CD4-positive, alpha-beta T cell treated with Interleukin-1 beta for 1 hour (primary cell): ENCODE measurements around the gene AMACR.
"Not testable (repeated sequence)": the region's sequence is repeated elsewhere in the genome, so short reads cannot be mapped to it uniquely, and the experiment has no call there.

Experiments
- DNase-seq, 2 donors: peaks; one replicate each; pipeline ENCODE4 v3.0.0-alpha.2; 2020 to 2022

Gene AMACR

DNA sequence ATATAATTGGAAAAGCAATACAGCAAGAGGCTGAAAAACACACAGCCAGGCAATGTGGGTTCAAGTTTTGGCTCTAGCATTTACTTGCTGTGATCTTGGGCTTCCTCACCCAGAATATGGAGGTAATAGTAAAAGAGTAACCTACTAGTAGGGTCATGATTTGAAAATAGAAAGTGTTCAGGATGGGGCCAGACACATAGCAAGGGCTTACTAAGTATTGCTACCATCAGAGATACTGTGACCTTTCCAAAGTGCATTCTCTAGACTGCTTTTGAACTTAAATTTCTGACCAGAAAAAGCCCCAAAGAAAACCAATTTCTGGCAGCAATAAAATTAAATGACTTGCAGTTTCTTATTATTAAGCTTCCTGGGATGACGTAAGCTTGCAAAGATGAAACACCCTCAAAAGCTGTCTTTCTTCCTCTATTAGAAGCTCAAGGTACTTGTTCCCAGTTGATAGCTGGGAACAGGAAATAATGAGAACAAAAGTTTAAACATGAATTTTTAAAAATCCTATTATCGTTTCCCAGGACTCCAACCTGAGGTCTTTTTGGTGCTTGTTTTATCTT, 43.6 kb downstream of the AMACR start:
- no peak for DNase-seq

DNA sequence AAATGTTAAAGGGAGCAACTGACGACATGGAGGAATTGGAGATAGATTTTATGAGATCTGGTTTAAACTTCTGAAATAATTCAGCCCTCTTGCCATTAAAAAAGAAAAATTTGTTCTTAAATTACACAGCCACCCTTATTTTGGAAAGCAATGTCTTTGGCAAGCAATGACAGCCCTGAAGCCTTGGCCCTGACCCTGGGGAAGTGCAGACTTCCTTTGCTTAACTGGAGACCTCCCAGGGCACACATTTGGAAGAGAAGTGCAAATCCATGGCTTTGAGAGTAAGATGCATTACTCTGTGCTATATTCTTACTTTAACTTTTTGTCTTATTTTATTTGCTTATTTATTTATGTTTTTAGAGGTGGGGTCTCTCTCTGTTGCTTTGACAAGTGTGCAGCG, 49.7 kb downstream of the AMACR start:
- DNase-seq, result no peak

DNA sequence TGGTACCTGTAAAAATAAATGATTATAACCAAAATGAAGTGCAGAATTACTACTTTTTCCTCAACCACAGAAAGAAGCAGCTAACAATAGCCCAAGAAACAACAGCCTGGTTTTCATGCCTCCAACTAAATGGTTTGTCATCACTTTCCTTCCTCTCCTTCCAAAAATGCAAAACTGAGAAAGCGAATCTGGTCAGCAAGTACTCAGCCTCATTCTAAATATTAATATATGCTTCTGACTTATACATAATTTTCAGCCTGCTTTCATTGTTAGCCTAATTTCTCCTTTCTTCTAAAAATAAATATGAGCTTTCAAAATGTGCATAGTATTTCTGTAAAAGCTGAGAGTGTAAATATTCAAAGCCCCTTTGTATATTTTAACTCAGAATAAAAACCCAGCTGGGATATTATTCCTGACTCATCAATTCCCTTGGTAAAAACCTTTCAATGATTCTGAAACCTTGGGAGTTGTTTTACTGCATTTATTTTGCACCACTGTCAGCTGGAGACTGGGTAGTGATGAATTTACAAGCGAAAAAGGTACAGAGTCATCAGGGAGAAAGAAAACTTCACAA, 50.2 kb downstream of the AMACR start:
- no peak for DNase-seq

DNA sequence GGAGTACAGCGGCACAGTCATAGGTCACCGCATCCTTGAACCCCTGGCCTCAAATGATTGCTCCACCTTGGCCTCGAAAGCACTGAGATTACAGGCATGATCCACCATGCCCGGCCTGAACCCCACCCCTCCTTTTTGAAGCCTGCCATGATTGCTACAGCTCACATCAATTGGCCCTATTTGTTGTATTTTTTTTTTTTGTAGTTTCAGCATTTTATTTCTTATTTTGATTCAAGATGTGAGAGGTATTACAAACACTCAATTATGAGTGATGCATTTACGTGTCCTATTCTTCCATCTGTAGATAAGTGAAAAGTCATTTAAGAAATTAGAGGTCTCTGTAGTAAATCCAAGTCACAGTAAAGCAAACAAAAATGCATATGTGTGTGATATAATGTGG, 55.7 kb downstream of the AMACR start:
- not testable (repeated sequence) for DNase-seq

DNA sequence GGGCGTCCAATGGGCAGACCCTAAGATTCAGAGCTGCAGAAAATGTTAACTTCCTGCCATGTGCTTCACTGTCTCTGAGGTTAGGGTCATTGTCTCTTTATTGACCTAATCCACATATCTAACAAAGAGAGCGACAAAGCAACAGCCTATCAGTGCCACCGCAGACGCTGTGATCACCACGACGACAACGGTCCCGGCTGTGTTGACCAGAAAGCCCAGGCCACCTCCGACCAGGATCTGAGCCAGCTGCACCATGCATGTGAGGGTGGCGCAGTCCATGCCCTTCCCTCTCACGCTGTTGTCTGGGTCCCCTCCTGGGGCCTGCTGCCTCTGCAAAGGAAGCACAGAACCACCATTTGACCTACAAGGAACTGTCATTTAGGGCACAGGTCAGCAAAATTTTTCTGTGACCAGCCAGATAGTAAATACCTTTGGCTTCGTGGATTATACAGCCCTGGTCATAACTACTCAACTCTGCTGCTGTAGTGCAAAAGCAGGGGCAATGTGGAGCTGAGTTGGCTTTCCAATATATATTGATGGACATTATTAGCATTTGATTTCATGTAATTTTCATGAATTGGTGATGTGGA, 63.2 kb downstream of the AMACR start:
- DNase-seq, result no peak

DNA sequence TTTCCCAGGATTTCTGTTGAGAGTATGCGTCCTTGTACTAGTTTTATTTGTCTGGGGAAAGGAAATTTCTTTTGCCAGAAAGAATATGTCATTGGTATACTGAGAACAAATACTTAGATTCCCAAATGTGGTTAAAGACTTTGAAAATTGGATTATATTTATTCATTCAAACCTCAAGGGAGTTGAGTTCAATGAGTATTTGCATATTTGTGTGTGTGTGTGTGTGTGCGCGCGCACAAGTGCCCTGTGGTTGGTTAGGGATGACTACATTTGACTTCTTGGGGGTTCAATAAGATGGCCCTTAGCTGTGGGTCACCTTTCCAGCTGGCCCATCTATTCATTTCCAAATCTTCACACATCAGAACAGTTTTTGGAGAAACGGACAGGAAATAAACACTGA, 66.8 kb downstream of the AMACR start:
- DNase-seq, result no peak

DNA sequence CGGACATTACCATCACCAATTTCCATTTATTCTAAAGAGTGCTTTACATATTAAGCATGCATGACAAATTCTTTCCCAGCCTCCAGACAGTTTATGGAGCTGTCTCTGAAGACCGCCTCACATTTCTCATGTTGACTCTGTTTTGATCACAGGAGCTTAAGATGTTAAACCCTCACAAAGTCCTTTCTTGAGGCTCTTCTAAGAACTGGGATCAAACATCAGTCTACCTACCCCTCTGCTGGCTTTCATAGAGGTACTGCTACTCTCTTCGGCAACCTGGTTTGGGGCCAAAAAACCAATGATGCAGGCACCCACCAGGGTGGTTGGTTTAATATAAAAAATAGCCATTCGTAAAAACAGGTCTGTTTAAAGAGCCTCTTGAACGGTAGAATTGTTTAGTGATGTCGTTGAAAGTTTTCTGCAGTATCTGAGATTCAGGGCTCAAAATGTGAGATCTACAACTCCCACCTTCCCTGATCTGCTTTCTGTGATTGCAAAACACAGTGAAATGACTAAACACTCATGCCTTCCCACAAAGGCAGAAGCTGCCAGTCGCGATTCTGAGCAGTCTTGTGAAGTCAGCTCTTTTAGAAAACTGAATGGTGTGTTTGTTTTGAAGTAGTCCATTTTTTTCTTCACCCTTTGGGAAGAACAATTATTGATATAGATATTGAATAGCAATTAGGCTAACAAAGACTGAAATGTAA, 68.1 kb downstream of the AMACR start:
- no peak for DNase-seq

DNA sequence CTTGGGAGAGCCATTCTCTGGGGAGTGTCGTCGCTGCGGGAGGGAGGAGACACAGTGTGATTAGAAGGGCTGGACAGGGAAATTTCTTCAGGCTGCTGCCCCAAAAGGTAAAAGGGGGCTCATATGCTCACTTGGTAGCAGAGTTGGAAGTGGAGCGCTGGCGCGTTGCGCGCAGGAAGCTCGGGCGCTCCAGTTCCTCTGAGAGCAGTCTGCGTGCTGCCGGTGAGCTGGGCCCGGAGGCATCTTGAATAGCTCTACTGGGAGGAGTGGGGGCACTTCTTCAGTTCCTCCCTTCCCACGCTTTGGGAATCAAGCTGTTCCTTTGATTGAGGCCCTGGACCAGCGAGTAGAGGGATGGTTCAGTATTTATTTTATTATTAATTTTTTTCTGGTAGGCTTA, 69.0 kb downstream of the AMACR start:
- DNase-seq, result no peak

DNA sequence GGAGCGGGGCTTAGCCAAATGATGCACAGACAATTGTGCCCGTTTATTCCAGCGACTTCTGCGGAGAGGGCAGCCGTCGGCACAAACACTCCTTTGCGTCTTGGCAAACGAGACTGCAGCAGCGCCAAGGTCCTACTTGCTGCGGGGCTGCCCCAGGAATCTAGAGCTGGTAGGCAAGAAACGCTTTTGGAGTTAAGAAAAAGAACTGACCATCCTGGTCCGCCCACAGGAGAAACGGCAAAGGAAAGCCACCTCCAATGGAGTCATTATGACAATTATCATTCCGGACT, 69.4 kb downstream of the AMACR start:
- no peak for DNase-seq

DNA sequence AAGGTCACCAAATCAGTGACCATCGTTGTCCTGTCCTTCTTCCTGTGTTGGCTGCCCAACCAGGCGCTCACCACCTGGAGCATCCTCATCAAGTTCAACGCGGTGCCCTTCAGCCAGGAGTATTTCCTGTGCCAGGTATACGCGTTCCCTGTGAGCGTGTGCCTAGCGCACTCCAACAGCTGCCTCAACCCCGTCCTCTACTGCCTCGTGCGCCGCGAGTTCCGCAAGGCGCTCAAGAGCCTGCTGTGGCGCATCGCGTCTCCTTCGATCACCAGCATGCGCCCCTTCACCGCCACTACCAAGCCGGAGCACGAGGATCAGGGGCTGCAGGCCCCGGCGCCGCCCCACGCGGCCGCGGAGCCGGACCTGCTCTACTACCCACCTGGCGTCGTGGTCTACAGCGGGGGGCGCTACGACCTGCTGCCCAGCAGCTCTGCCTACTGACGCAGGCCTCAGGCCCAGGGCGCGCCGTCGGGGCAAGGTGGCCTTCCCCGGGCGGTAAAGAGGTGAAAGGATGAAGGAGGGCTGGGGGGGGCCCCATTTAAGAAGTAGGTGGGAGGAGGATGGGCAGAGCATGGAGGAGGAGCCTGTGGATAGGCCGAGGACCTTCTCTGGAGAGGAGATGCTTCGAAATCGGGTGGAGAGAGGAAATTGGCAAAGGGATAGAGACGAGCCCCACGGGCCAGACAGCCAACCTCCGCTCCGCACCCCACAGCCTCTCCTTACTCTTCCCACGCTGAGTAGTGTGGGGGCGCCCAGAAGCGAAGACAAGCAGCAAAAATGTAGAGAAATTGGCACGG, 69.9 kb downstream of the AMACR start:
- DNase-seq, result no peak

DNA sequence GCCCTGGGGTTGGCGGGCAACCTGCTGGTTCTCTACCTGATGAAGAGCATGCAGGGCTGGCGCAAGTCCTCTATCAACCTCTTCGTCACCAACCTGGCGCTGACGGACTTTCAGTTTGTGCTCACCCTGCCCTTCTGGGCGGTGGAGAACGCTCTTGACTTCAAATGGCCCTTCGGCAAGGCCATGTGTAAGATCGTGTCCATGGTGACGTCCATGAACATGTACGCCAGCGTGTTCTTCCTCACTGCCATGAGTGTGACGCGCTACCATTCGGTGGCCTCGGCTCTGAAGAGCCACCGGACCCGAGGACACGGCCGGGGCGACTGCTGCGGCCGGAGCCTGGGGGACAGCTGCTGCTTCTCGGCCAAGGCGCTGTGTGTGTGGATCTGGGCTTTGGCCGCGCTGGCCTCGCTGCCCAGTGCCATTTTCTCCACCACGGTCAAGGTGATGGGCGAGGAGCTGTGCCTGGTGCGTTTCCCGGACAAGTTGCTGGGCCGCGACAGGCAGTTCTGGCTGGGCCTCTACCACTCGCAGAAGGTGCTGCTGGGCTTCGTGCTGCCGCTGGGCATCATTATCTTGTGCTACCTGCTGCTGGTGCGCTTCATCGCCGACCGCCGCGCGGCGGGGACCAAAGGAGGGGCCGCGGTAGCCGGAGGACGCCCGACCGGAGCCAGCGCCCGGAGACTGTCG, 70.7 kb downstream of the AMACR start:
- DNase-seq, result no peak

DNA sequence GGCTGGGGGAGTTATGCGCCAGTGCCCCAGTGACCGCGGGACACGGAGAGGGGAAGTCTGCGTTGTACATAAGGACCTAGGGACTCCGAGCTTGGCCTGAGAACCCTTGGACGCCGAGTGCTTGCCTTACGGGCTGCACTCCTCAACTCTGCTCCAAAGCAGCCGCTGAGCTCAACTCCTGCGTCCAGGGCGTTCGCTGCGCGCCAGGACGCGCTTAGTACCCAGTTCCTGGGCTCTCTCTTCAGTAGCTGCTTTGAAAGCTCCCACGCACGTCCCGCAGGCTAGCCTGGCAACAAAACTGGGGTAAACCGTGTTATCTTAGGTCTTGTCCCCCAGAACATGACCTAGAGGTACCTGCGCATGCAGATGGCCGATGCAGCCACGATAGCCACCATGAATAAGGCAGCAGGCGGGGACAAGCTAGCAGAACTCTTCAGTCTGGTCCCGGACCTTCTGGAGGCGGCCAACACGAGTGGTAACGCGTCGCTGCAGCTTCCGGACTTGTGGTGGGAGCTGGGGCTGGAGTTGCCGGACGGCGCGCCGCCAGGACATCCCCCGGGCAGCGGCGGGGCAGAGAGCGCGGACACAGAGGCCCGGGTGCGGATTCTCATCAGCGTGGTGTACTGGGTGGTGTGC, 71.4 kb downstream of the AMACR start, which contains the start of gene RXFP3:
RXFP3 (plus strand) TSS at position 6 of the 636 bp plus-strand sequence; CDS start at position 361, 355 bp downstream.
- DNase-seq, result no peak
